Astrocyte of the cerebellum (primary cell): ENCODE results near the gene SPATA6L.

Experiments used
- DNase-seq: peaks from one replicate; pipeline ENCODE4 v3.0.0-alpha.2; 2011; ENCODE audit warnings: low read depth
- H3K4me3 ChIP-seq: 2 replicates; pipeline ENCODE4 v1.5.1; 2011; ENCODE audit warnings: mild to moderate bottlenecking, low read depth, low read length, moderate library complexity
- in situ Hi-C: cut with HindIII; loops from 2 replicates; pipeline ENCODE4 v1.10.0; 2017; ENCODE audit warnings: low sequenced_read_pairs
- TF ChIP-seq, protein P1 (sequence below): IDR thresholded peaks from 2 replicates; pipeline ENCODE4 v1.5.1; 2012; ENCODE audit warnings: low read length, low read depth, moderate library complexity, mild to moderate bottlenecking; ENCODE audit errors: missing control alignments

The SPATA6L gene

GRCh38 chr9:4548811-4549725 lies 117.2 kb downstream of the SPATA6L start:
- in situ Hi-C loops, result loop anchor here (10.0 kb wide), 1 partner anchor 76 kb away; no protein-coding TSS in a partner anchor
- TF ChIP-seq, protein P1, sequence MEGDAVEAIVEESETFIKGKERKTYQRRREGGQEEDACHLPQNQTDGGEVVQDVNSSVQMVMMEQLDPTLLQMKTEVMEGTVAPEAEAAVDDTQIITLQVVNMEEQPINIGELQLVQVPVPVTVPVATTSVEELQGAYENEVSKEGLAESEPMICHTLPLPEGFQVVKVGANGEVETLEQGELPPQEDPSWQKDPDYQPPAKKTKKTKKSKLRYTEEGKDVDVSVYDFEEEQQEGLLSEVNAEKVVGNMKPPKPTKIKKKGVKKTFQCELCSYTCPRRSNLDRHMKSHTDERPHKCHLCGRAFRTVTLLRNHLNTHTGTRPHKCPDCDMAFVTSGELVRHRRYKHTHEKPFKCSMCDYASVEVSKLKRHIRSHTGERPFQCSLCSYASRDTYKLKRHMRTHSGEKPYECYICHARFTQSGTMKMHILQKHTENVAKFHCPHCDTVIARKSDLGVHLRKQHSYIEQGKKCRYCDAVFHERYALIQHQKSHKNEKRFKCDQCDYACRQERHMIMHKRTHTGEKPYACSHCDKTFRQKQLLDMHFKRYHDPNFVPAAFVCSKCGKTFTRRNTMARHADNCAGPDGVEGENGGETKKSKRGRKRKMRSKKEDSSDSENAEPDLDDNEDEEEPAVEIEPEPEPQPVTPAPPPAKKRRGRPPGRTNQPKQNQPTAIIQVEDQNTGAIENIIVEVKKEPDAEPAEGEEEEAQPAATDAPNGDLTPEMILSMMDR, result no peak
- no peak overlapping the region for H3K4me3 ChIP-seq
- DNase-seq, result no peak
